GM12874 (cell line): ENCODE data around the gene HPCAL4.

Source experiments
- CTCF ChIP-seq: IDR thresholded peaks from 2 replicates; pipeline ENCODE4 v1.5.1; 2011; ENCODE audit warnings: low read depth, mild to moderate bottlenecking, control low read depth, low read length, moderate library complexity; ENCODE audit not compliant: insufficient read depth

Gene HPCAL4

GRCh38 chr1:39691383-39692151, at the start of gene HPCAL4:
TSS of gene HPCAL4 (minus strand) at chr1:39691433. CDS start at chr1:39684603, 6,830 bp downstream.
- no peak for TF ChIP-seq CTCF

GRCh38 chr1:39738622-39739366, 47.6 kb upstream of the HPCAL4 start, which contains the start of gene PPIE:
TSS of gene PPIE (plus strand) at chr1:39738882. CDS start at chr1:39738901, 19 bp downstream.
- TF ChIP-seq CTCF, result no peak

- TF ChIP-seq CTCF, result no peak
These were observed 46.4 kb upstream of the HPCAL4 start for GRCh38 chr1:39737546-39738169.

- TF ChIP-seq CTCF, result no peak
These were observed 44.5 kb upstream of the HPCAL4 start for GRCh38 chr1:39735731-39736130.

- TF ChIP-seq CTCF, result no peak
These were observed 41.9 kb upstream of the HPCAL4 start for GRCh38 chr1:39733161-39733560.

- no peak for TF ChIP-seq CTCF
These were observed 41.5 kb upstream of the HPCAL4 start for GRCh38 chr1:39732730-39733129.

- TF ChIP-seq CTCF, result no peak
These were observed 38.6 kb upstream of the HPCAL4 start for GRCh38 chr1:39729842-39730241.
